ENCODE data around the gene FADS3.
A peak's percentile ranks its signal among the peaks of the same experiment; 100 is the strongest.

FADS3 gene, protein sequence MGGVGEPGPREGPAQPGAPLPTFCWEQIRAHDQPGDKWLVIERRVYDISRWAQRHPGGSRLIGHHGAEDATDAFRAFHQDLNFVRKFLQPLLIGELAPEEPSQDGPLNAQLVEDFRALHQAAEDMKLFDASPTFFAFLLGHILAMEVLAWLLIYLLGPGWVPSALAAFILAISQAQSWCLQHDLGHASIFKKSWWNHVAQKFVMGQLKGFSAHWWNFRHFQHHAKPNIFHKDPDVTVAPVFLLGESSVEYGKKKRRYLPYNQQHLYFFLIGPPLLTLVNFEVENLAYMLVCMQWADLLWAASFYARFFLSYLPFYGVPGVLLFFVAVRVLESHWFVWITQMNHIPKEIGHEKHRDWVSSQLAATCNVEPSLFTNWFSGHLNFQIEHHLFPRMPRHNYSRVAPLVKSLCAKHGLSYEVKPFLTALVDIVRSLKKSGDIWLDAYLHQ

DNA sequence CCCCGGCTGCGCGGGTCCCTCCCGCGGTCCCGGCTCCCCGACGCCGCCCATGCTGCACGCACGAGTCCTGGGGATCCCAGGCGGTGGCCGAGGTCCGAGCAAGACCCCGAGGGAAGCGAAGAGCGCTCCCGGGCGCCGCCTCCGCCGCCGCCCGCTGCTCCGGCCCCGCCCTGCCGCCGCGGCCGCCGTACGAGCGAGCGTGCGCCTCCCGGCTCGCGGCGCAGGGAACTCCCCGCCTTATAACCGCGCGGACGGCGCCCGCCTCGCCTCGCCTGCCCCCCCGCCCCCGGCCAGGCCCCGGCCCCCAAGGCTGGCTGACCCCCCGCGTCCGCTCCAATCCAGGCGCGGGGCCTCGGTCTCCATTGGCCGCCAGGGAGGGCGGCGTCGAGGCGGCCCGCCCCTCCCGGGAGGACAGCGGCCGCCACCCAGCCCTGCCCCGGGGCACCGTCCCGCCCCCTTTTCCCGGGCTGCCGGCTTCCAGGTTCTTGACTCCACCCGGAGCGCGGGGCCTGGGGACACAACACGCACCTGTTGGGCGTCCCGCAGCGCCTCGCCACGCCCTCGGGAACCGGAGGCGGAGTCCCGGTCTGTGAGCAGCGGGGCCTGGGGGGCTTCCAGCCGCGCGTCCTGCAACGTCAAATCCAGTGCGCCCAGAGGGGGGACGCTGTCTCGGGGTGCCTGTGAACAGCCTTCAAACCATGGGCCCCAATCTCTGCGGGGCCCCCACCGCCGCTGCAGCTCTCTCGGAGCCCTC, at the start of gene FADS3:
TSS of gene FADS3 (minus strand) at position 215 of the 754 bp plus-strand sequence. CDS start at position 51, 164 bp downstream.
- DNase-seq = peak; percentile 70

DNA sequence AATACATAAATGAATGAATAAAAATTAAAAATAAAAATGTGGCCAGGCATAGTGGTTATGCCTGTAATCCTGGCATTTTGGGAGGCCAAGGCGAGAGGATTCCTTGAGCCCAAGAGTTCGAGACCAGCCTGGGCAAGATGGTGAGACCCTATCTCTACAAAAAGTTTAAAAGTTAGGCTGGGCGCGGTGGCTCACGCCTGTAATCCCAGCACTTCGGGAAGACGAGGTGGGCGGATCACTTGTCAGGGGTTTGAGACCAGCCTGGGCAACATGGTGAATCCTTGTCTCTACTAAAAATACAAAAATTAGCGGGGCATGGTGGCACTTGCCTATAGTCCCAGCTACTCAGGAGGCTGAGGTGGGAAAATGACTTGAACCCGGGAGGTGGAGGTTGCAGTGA, 49.1 kb upstream of the FADS3 start:
- no peak for DNase-seq

DNA sequence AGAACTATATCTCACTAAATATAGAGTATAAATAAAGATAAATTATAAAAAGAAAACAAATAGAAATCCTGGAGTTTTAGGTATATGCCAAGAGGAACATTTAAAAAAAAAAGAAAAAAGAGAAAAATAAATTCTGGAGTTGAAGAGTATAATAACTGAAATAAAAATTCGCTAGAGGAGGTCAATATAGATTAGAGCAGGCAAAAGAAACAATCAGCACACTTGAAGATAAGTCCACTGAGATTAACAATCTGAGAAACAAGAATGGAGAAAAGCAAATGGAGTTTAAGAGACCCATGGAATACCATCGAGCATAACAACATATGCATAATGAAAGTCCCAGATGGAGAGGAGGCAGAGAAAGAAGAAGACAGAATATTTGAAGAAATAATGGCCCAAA, 44.5 kb upstream of the FADS3 start:
- no peak for DNase-seq

DNA sequence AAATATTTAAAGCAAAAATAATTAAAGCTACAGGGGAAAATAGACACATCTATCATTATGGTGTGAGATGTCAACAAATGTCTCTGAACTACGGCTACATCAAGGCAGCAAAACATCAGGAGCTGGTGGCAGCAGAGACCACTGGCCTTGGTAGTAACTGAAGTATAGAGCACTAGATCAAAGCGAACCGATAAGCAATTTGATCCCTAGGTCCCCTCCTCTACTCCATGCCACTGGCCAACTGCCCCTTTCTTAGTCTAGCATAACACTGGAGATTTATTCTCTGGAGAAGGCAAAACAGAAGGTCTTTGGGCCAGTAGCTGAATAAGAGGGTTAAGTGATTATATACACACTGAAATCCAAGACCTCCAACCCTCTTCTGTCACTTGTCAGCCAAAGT, 39.6 kb upstream of the FADS3 start:
- DNase-seq = no peak

DNA sequence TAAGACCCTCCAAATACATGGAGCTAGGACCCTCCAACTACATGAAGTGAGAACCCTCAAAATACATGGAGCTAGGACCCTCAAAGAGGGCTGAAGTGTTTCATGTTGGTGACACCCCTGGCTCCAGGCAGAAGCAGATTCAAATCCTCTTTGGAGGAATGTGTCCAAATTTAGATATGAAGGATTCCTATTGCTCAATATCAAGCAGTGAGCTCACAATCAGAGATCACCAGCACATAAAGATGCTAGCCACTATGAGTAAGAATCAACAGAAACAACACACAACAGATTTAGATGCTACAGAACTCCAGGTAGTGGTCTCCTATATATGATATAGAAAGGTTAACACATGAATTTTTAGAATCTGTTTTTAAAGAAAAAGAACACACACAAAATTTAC, 37.3 kb upstream of the FADS3 start:
- peak; percentile 52 for DNase-seq

DNA sequence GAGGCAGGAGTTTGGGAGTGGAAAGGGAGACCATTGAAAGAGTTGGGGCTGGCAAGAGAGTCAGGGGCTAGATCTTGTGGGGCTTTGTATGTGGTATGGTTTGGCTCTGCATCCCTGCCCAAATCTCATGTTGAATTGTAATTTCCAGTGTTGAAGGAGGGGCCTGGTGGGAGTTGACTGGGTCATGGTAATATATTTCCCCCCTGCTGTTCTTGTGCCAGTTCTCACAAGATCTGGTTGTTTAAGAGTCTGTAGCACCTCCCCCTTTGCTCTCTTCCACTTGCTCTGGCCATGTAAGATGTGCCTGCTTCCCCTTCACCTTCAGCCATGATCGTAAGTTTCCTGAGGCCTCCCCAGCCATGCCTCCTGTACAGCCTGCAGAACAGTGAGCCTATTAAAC, 36.2 kb upstream of the FADS3 start:
- DNase-seq = peak; percentile 59

DNA sequence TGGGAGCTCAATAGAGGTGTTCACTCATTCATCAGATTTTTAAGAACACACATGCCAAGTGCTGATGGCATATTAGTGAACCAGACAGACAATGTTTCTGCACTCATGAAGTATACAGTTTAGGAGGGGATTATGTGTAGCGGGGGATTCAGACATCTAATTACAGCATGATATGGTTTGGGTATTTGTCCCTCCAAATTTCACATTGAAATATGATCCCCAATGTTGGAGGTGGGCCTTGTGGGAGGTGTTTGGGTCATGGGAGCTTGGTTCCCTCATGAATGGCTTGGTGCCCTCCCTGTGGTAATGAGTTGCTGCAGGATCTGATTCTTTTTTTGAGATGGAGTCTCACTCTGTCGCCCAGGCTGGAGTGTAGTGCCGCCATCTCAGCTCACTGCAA, 34.9 kb upstream of the FADS3 start:
- DNase-seq = no peak

DNA sequence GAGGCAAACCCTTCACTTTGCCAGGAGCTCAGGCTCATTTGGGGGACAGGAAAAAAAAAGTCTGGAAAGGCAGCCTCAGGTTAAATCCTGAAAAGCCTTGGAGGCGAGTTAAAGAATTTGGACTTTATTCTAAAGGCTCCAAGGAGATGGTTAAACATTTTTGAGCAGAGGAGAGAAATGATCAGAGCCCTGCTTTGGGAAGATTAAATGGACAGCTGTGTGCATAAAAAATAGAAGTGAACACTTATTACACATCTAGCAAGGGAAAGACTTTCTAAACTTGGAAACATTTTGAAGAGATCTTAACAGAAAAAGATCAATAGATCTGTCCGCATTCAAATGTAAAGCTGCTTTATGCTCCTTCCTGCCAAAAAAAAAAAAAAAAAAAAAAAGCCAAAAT, 34.4 kb upstream of the FADS3 start:
- no peak for DNase-seq

DNA sequence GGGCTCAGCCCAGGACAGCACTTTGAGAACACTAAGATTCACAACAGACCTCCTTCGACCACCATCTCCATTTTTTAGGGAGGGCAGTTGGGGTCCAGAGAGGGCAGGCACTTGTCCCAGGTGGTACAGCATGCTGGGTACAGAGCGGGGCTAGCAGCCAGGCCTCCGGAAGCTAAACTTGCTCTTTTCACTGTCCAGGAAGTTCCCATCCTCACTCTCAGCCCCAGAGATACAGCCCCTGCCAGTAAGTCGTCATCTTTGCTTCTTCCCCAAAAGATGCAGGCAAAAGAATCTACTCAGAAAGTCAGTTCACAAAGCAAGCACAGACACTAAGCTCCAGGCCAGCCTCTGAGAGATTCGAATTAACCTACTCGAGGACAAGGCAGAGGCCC, 32.7 kb upstream of the FADS3 start:
- DNase-seq = no peak

DNA sequence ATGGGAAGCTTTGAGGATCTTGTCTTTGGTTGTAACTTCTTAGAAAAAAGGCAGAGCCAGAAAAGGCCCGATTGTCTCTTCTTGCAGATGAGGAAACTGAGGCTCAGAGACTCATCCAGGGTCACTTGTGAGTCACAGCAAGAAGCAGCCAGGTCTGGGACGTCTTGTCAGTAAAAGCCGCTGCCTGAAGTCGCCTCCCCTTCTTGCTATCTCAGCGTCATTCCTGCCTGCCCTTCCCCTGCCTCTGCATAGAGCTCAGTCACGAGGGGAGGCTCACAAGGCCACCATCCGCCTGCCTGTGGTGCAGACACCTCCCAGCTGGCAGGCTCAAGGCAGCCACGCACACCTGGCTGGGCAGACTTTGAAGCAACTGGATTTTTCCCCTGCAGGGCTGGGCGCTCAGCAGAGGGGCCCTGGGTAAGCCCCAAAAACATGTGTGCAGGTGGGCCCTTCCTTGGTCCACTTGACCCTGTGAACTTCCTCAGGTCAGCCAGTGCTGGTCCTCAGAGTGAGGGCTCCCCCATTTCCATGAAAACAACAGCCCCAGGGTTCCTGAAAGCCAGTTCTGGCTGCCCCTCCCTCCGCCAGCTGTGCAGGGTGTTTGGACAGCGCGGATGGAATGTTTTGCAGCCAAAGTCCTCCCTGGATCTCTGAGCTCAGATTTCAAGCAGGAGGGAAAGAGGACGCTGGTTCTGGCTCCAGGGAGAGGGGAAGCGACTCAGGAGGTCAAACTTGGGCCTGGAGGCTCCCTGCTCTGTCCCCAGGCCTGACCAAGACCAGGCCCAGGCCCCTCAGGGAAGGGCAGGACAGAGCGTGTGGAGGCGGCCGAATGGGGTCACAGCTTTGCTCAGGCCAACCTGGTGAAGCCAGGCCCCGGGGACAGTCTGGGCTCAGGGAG, 32.1 kb upstream of the FADS3 start:
- peak; percentile 41 for DNase-seq

DNA sequence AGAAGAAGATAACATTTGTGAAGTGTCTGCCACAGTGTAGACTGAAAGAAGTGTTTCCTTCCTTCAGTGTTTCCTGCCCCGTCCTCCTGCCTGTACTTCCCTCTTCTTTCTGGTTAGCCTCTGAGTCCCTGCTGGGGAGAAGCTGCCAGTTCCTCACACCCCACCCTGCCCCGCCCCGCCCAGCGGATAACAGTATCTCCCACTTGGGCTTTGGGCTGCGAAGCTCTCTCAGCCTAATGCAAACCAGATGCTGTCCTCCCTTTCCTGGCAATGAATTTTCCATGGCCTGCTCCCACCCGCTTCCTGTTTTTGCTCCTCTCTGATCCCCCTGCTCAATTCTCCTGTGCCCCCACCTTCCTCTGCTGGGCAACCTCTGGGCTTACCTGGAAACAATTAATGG, 31.2 kb upstream of the FADS3 start:
- peak; percentile 75 for DNase-seq

DNA sequence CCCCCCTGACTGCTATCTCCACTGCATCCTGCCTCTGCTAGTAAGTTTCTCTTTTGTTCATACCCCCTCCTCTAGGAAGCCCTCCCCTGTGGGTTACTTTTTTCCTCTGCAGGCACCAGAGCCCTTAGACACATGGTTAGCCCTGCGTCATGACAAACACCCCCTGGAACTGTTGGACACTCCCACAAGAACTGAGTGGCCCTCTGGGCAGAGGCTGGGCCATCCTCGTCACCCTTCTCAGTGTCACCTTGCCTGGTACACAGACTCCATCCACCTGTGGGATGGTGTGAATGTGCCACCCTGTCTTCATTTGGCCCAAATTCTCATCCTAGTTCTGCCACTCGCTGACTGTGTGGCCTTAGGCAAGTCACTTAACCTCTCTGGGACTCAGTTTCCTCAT, 30.1 kb upstream of the FADS3 start:
- DNase-seq = no peak

DNA sequence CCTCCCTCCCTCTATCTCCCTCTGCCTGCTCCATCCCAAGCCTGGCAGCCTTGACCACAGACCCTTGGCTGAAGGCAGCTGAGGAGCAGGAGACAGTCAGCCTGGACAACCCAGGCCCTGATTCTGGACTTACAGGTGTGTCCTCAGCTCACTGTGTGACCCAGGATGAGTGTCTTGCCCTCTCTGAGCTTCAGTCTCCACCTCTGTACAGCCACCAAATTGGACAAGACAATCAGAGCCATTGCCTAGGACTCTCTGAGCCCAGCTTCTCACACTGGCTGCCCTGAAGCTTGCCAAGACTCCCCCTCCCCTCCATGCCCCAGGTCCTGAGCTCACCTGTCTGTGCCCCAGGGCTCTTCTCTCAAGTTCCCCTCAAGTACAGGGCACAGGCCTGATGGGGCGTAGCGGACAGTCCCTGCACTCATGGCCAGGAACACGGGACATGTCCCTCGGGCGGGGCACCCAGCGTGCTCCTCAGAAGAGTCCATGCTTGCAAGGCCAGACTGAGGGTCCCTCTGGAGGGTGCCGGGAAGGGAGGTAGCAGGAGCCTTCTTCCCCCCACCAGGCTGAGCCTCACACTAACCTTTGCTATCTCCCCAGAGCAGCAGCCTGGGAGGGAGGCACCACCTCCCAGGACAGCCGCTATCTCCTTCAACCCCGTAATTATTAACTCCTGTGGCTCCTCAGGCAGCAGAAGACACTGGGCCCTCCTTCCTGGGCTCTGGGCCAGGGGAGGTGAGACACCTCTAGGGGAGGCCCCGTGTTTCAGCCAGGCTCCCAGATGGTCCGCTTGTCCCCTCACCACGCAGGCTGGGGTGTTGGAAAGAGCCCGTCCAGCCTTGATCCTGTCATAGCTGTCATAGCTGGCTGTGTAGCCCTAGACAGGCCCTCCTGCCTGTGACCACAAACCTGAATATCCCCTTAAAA, 28.6 kb upstream of the FADS3 start:
- no peak for DNase-seq

DNA sequence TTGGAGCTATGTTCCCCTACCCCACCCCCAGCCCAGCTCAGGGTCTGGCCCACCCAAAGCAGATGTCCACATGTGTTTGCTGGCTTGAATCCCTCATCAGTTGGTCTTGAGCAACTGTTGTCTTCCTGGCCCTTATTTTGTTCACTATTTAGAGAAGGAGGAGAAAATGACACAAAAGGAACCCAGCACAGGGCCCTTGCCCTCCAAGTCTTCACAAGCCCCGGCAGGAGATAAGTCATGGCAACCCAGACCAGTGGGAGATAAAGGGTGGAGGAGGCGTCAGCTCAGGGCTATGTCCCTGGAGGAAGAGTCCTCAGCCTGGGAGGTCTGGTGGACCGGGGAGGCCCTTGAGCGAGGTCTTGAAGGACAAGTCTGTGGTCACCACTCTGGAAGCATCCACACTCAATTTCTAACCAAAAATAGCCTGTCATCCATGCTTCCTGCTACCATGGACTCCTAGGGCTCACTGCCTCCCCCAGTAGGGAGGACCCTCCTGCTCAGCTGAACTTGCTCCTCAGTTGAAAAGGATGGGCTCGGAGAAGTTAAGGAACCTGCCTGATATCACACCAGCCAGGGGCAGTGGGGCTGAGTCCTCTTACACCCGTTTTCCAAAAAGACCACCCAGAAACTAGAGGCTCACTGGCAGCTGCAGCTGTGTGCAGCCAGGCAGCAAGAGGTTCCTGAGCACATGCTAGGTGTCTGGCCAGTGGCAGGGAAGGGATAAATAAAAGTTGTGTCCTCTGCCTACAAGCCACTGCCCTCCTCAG, 27.8 kb upstream of the FADS3 start:
- no peak for DNase-seq

DNA sequence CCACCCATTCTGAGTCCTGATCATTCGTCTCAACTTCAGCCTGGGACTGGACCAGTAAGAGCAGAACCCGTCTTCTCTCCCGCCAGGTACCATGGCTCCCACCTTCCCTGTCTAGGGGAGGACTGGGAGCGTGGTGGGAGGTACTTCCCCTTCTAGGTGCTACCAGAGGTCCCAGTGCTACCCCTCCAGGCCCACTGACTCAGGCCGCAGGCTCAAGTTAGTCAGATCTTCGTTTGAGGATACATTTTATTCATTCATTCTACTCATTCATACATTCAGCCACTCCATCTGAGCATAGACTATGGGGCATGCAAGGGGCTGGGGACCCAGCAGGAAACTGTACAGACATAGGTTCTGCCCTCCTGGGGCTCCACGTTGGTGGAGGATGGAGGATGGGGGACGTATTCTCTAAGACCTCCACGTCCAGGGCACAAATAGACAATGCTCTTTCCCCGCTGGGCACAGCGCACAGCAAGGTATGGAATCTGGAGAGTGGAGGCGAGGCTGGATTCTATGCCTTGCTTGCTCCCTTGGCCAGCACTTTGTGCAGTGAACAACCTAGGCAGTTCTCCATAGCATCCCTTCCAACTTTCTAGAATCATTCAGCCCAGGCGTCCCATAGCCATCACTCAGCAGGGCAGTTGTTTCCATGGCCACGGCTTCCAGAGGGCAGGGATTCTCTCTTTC, 27.0 kb upstream of the FADS3 start:
- no peak for DNase-seq

DNA sequence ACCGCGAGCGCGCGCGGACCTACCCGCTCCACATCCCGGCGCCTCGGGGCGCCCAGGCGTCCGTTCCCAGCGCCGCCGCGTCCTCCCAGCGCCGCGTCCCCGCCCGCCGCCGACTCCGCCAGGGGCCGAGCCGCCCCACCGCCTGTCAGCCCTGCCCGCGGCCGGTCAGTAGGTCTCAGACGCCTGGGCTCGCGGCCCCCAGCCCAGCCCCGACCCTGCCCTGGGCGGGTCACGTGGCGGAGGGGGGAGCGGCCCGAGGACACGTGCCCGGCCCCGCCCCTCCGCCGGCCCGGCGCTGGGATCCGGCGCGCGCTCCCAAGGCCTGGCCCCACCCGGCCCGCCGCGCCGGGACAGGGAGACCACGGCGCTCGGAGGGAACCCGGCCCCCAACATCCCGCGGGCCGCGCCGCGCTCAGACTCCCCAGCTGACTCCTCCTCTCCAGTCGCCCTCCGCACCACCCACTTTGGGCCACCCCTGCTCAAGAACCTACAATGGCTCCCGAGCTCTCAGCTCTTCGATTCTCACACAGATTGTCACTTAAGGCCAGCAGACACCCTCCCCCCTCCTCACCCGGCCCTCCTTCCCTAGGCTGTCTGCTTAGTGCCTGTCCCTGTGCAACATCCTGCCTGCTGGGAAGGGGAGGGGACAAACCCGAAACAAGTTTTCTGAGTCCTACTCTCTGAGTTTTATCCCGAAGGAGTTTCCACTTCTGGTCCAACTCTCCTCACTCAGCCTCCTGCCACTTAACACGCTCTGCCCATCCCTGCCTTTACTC, 26.2 kb upstream of the FADS3 start, which contains the start of gene RAB3IL1:
TSS of gene RAB3IL1 (minus strand) at position 233 of the 776 bp plus-strand sequence. CDS start at position 34, 199 bp downstream.
- no peak for DNase-seq

DNA sequence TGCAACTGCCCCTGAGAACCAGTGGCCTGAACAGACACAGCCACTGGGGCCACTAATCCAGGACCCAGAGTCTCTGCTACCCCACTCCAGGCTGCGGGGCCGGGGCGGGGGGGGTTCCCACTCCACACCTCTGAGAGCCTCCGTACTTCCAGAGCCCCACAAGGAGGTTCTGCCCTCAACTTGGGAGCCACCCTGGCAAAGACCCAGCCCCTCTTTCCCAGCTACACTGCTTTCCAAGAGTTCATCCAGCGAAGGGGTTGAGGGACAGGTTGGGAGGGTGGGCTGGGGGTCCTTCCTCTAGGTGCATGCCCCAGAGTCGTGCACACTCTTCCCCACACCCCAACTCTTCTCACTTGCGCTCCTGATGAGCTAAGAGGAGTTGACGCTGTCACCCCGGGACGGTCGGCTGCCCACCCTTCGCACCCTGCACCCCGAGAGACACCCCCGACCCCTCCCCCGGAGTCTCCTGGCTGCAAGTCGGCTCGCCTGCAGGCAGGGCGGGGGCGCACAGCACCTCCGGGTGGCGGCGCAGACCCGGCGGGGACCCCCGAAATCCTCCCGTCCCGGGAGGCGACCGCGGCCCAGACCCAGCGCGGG, 25.5 kb upstream of the FADS3 start:
- DNase-seq = no peak

DNA sequence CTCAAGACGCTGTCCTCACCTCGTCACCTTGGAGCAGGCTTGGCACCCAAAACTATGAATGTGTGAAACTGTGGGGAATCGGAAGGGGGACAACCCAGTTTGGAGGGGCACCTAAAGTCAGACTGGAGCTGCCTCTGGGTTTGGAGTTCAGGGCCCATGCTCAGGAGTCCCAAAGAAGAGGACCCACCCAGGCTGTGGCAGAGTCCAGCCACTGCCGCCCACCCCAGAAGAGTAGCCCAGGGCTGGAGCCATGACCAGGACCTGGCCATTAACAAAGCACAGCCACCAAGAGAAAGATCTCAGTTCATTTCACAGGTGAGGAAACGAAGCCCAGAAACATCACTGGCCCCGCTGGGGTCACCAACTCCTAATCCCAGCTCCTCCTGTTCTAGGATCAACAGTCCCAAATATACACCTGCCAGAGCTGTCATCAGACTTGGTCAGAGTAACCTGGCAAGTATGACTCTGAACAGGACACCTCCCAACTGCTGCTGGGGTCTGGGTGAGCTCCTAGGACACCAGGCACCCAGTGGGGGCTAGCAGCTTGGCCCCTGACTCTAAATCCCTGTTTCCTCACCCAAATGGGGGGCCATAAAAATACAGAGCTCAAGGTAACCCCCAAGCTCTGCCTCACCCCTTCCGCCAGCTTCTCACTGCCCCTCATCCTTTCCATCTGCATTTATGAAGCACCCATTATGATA, 23.3 kb upstream of the FADS3 start:
- DNase-seq = no peak
